Endothelial cell of hepatic sinusoid (primary cell): Measurements from ENCODE around the gene AQR.
"Not testable (repeated sequence)": the region's sequence is repeated elsewhere in the genome, so short reads cannot be mapped to it uniquely, and the experiment has no call there.

ENCODE experiments used
- in situ Hi-C: cut with HindIII; loops from 2 replicates; pipeline ENCODE4 v1.10.0; 2017; ENCODE audit warnings: low sequenced_read_pairs

AQR gene

GRCh38 chr15:34820110-34820509 is 149.4 kb downstream of the AQR start:
- in situ Hi-C loops, result no loop called here

GRCh38 chr15:34818526-34818925 is 151.0 kb downstream of the AQR start:
- in situ Hi-C loops, result no loop called here

DNA sequence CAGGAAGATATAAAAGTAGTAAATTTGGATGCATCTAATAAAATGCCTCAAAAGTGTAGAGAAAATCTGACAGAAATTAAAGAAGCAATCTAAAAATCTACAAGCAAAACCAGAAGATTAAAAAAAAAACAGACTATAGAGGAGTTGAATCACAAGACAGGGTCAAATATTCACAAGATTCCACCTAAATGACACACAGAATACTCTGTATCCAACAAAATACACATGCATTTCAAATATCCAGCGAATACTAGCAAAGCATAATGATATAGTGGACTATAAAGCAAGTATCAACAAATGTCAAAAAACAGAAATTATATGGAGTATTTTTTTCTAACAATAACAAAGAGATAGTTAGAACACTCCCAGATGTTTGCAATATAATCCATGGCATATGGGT is 153.7 kb downstream of the AQR start:
- in situ Hi-C loops, result no loop called here

DNA sequence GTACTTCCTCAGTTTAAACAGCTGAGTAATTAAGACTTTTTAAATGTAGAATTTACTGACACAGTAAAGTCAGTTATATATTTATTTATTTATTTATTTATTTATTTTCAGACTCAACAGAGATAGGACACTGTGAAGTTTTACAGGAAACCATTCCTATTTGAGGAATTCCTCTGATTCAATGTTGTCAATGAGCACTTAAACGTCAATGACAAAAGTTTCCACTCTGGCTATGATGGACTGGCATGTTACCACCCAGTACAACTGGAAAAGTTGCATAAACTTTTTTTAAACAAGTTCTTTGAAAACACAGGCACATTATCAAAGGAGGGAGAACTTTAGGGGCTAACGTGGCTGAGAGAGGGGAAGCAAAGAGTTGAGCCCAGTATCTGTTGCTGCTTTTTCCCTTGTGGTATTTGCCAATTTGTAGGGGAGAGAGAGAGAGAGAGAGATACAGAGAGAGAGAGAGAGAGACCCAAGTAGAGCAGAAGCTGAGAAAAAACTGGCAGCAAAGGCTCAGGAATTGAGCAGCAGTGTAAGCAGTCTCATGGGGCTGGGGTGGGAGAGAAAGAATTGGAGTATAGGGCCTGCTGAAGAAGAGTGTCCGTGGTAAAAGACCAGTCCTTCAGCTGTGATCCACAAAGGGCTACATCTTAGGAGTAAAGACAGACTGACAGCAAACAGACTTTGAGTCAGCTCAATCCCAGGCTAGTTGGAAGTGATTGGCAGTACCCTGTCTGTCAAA is 155.9 kb downstream of the AQR start:
- in situ Hi-C loops, result no loop called here

DNA sequence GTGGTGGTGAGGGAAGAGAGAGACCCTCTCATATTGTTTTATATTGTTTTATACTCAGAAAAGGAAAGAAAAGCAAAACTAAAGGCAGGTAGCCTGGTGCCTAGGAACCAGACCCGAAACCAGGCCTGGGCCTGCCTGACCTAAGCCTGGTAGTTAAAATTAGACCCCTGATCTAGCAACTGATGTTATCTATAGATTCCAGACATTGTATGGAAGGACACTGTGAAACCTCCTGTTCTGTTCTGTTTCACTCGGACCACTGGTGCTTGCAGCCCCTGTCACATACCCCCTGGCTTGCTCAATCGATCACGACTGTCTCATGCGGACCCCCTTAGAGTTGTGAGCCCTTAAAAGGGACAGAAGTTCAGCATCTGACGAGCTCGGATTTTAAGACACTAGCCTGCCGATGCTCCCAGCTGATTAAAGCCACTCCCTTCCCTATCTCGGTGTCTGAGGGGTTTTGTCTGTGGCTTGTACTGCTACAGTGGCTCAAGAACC is 156.6 kb downstream of the AQR start:
- in situ Hi-C loops, result not testable (repeated sequence)

- in situ Hi-C loops, result no loop called here
These were observed 157.2 kb downstream of the AQR start for GRCh38 chr15:34812369-34812768.

GRCh38 chr15:34810443-34811129 is 159.0 kb downstream of the AQR start:
- in situ Hi-C loops, result no loop called here

GRCh38 chr15:34809186-34809585 is 160.4 kb downstream of the AQR start:
- in situ Hi-C loops, result no loop called here

DNA sequence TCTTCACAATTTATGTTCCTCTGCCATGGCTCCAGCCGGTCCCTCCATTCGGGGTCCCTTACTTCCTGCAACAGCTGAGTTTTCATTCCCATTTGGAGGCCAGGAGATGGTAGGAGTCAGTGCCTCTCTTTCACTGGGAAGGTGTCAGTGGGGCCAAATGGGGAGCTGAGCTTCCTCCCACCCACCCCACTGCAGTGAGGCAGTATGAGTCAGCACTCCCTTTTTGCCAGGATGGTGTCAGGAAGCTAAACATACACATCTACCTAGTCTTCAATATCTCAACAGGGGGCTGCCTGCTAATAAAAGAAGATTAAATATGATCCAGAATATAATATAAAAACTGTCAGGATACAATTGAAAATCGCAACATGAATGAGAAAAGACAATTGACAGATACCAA is 161.5 kb downstream of the AQR start:
- in situ Hi-C loops, result no loop called here

DNA sequence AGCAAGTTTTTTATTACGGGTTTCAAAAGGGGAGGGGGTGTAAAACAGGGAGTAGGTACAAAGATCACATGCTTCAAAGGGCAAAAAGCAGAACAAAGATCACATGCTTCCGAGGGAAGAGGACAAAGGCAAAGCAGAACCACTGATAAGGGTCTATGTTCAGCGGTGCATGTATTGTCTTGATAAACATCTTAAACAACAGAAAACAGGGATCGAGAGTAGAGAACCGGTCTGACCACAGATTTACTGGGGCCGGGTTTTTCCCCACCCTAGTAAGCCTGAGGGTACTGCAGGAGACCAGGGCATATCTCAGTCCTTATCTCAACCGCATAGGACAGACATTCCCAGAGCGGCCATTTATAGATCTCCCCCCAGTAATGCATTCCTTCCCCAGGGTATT is 162.3 kb downstream of the AQR start:
- in situ Hi-C loops, result not testable (repeated sequence)

- in situ Hi-C loops, result loop anchor here (5.0 kb wide), 1 partner anchor 33 kb away; no protein-coding TSS in a partner anchor
These were observed 164.8 kb downstream of the AQR start for GRCh38 chr15:34804776-34805175.

GRCh38 chr15:34804113-34804512 is 165.4 kb downstream of the AQR start:
- in situ Hi-C loops, result loop anchor here (5.0 kb wide), 1 partner anchor 33 kb away; no protein-coding TSS in a partner anchor

DNA sequence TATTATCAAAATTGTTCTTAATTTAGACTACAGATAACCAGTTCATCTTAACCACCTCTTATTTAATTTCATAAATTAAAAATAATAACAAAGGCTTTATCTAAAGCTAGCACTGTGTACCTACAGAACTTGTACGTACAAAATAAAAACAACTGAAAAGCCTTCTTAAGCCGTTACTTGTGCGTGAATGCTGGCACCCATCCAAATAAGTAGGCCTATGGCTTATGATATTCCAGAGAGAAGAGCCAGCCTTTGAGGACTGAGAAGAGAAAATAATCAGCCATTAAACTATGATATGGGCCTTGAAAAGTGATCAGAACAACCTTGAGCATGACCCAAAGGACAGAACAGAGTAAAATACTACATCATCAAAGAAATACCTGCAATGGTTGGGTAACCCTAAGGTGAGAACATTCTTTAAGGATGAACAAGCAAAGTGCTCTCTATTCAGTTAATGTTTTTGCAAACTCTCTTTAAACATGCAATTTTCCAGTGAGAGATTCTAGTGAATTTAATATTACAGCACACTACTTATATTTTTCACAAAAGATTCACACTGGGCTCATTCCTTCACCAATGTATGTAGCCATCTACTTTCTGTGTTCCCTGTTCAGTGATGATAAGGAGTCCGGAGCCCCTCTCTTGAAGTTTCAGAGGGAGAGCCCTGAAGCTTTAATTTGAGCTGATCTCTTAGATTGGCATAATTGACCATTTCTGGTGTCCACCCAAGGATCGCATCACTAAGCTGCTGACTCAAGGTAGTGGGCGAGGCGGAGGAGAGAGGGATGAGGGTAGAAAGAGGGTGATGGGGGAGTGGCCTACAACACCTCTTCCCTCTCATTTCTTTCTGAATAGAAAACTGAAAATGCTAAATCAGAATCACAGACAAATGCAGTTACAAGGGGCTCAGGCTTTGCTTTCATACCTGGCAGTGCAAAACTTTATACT is 166.5 kb downstream of the AQR start:
- in situ Hi-C loops, result loop anchor here (5.0 kb wide), 1 partner anchor 34 kb away; no protein-coding TSS in a partner anchor

GRCh38 chr15:34802371-34802770 is 167.2 kb downstream of the AQR start:
- in situ Hi-C loops, result loop anchor here (5.0 kb wide), 1 partner anchor 35 kb away; no protein-coding TSS in a partner anchor
